Panc1 (cell line): ENCODE data around the gene VKORC1L1.

ENCODE experiments used
- CTCF ChIP-seq: fragments of 450-650 bp; IDR thresholded peaks from 2 replicates; pipeline ENCODE4 v1.5.1; 2017; ENCODE audit warnings: mild to moderate bottlenecking
- POLR2AphosphoS5 ChIP-seq: IDR thresholded peaks from 2 replicates; pipeline ENCODE4 v1.6.1; 2012; ENCODE audit warnings: mild to moderate bottlenecking, low read depth, low read length, moderate library complexity
- SIN3A ChIP-seq: IDR thresholded peaks from 2 replicates; pipeline ENCODE4 v1.6.1; 2012; ENCODE audit warnings: low read depth, mild to moderate bottlenecking, low read length, moderate library complexity, borderline replicate concordance; ENCODE audit not compliant: insufficient read depth

GRCh38 chr7:65892835-65893234, 20.0 kb downstream of the VKORC1L1 start:
- TF ChIP-seq POLR2AphosphoS5 (no peak), CTCF (no peak), SIN3A (no peak)
